ENCODE measurements around the gene SUMO3. TPM values are rescaled to one million over a fixed set of nuclear protein-coding genes. Genes with fewer than 3 reads are reported as not detected.

The SUMO3 gene
- total and polyA plus RNA-seq, 2 donors (not counting 3 experiments of a cell fraction or from before 2014, with no cell fraction given) = 102 to 123 TPM

- peaks cover 58% of the 10 kb centered on the region for H3K79me2 ChIP-seq (ENCODE audit: control insufficient read depth, insufficient read depth, low read length)
- intact Hi-C loops (cut with micrococcal nuclease) = loop anchor here (1.0 to 2.0 kb wide), 4 partner anchors 45 to 132 kb away; no protein-coding TSS in a partner anchor
- CTCF ChIA-PET = interaction anchor here (0.6 to 3.8 kb wide), 14 partner anchors 17 to 336 kb away, joined by 3 to 62 read pairs (median 4); partner anchors contain the start of genes PTTG1IP, SLX9 and SUMO3
- no peaks in the 10 kb centered on the region for H3K9me3 ChIP-seq (replicated peaks; ENCODE audit: control insufficient read depth, insufficient read depth, low read length)
- H3K9me1 ChIP-seq (replicated peaks; ENCODE audit: control insufficient read depth, extremely low read depth, insufficient read depth, low read length) = no peaks in the 10 kb centered on the region
- peak in 1 of 2 donors; percentile 26 for TF ChIP-seq CTCF (IDR thresholded peaks at IDR 0.05; ENCODE audit: extremely low read depth in 1 of 2, insufficient read depth in 1 of 2, low read depth in 1 of 2, low read length in 2 of 2)
- TF ChIP-seq POLR2AphosphoS5 (IDR thresholded peaks at IDR 0.05; ENCODE audit: insufficient read depth, low read depth, low read length) = no peak
- peak overlapping the region; percentile 95 for H2AFZ ChIP-seq (ENCODE audit: low read depth, low read length)
- peak overlapping the region; percentile 84 for H3K9ac ChIP-seq (replicated peaks; ENCODE audit: extremely low read depth, insufficient read depth, low read length)
- DNase-seq (ENCODE audit: low read depth, low spot score) (peak; percentile 39), FAIRE-seq (peak; percentile 62)
- peak overlapping the region; percentile 92 for H3K4me2 ChIP-seq (ENCODE audit: insufficient read depth, low read length)
- peaks cover 2 to 6% of the 10 kb centered on the region in 2 experiments for H3K36me3 ChIP-seq (ENCODE audit: control insufficient read depth in 2 of 2, extremely low read depth in 1 of 2, insufficient read depth in 2 of 2, low read length in 2 of 2)
- POLR2A ChIA-PET = interaction anchor here (1.1 kb wide), 1 partner anchor 17 kb away, joined by 3 read pairs; the partner anchor contains the start of gene SUMO3
- peak overlapping the region; percentile 57 to 97 (median 94) for H3K4me3 ChIP-seq (replicated peaks in 1 of 3; ENCODE audit: insufficient read depth in 1 of 3, low read depth in 1 of 3, low read length in 3 of 3)
- dilution Hi-C loops (cut with MboI; ENCODE audit: extremely low pct_ligation_motif_present, low sequenced_read_pairs) = no loop called here
- H3K4me1 ChIP-seq (ENCODE audit: control insufficient read depth, extremely low read depth, insufficient read depth, low read length) = peaks cover 20% of the 10 kb centered on the region
- peaks cover 2% of the 10 kb centered on the region for H4K20me1 ChIP-seq (replicated peaks; ENCODE audit: control insufficient read depth, extremely low read depth, insufficient read depth, low read length)
- H3K27me3 ChIP-seq (ENCODE audit: control insufficient read depth in 2 of 2, insufficient read depth in 2 of 2, low read length in 2 of 2) = no peaks in the 10 kb centered on the region
- TSS peak; percentile 37 for BruUV-seq (replicated peaks)
- peak overlapping the region; percentile 54 for H3K27ac ChIP-seq (ENCODE audit: insufficient read depth, low read depth, low read length)
Observed at GRCh38 chr21:44800971-44801467, 16.8 kb downstream of the SUMO3 start.

GRCh38 chr21:44800103-44800502 is 17.8 kb downstream of the SUMO3 start:
- peak overlapping the region in 1 of 3 experiments; percentile 97 for H3K4me3 ChIP-seq (replicated peaks in 1 of 3; ENCODE audit: insufficient read depth in 1 of 3, low read depth in 1 of 3, low read length in 3 of 3)
- H3K36me3 ChIP-seq (ENCODE audit: control insufficient read depth in 2 of 2, extremely low read depth in 1 of 2, insufficient read depth in 2 of 2, low read length in 2 of 2) = peaks cover 2 to 6% of the 10 kb centered on the region in 2 experiments
- intact Hi-C loops (cut with micrococcal nuclease) (loop anchor here (2.0 kb wide), 2 partner anchors 75 to 133 kb away; no protein-coding TSS in a partner anchor), dilution Hi-C loops (cut with MboI; ENCODE audit: extremely low pct_ligation_motif_present, low sequenced_read_pairs) (no loop called here)
- H2AFZ ChIP-seq (ENCODE audit: low read depth, low read length) = no peak overlapping the region
- H3K27ac ChIP-seq (ENCODE audit: insufficient read depth, low read depth, low read length) = no peak overlapping the region
- CTCF ChIA-PET = interaction anchor here (0.6 to 3.8 kb wide), 12 partner anchors 10 to 181 kb away, joined by 3 to 62 read pairs (median 6); partner anchors contain the start of gene SLX9
- H3K79me2 ChIP-seq (ENCODE audit: control insufficient read depth, insufficient read depth, low read length) = peaks cover 67% of the 10 kb centered on the region
- DNase-seq (ENCODE audit: low read depth, low spot score) = peak; percentile 43
- no peaks in the 10 kb centered on the region for H3K9me3 ChIP-seq (replicated peaks; ENCODE audit: control insufficient read depth, insufficient read depth, low read length)
- POLR2A ChIA-PET = no interaction called here
- TF ChIP-seq POLR2A (IDR thresholded peaks at IDR 0.05; ENCODE audit: low read depth, low read length) (no peak), CTCF (IDR thresholded peaks at IDR 0.05; ENCODE audit: extremely low read depth in 1 of 2, insufficient read depth in 1 of 2, low read depth in 1 of 2, low read length in 2 of 2) (peak; percentile 26 to 37)
- no peaks in the 10 kb centered on the region for H3K9me1 ChIP-seq (replicated peaks; ENCODE audit: control insufficient read depth, extremely low read depth, insufficient read depth, low read length)
- peaks cover 2% of the 10 kb centered on the region for H4K20me1 ChIP-seq (replicated peaks; ENCODE audit: control insufficient read depth, extremely low read depth, insufficient read depth, low read length)
- H3K4me2 ChIP-seq (ENCODE audit: insufficient read depth, low read length) = peak overlapping the region; percentile 92
- peaks cover 16% of the 10 kb centered on the region for H3K4me1 ChIP-seq (ENCODE audit: control insufficient read depth, extremely low read depth, insufficient read depth, low read length)
- BruUV-seq (replicated peaks) = no TSS peak
- peak overlapping the region; percentile 4 for H3K9ac ChIP-seq (replicated peaks; ENCODE audit: extremely low read depth, insufficient read depth, low read length)
- no peaks in the 10 kb centered on the region for H3K27me3 ChIP-seq (ENCODE audit: control insufficient read depth in 2 of 2, insufficient read depth in 2 of 2, low read length in 2 of 2)
- peak; percentile 70 for FAIRE-seq

Measured in endothelial cell of umbilical vein (primary cell).